H1 (cell line): ENCODE data around the gene ADAMTS14. TPM values are rescaled to one million over a fixed set of nuclear protein-coding genes. Genes with fewer than 3 reads are reported as not detected.

ENCODE experiments used
- EZH2 ChIP-seq: fragments of 200-600 bp; sonication (generic); IDR thresholded peaks from 2 replicates; pipeline ENCODE4 v1.7.1; 2012; ENCODE audit warnings: low read depth, mild to moderate bottlenecking, moderate library complexity, low read length, inconsistent platforms; ENCODE audit not compliant: severe bottlenecking
- JUN ChIP-seq: IDR thresholded peaks from 2 replicates; pipeline ENCODE4 v1.6.1; 2011; ENCODE audit warnings: low read depth, mild to moderate bottlenecking, improper control_type of control experiment, low read length
- KDM1A ChIP-seq: fragments of 200-600, 300-600 bp; sonication (generic); IDR thresholded peaks from 2 replicates; pipeline ENCODE4 v1.7.1; 2016; ENCODE audit warnings: mild to moderate bottlenecking, low read length, borderline replicate concordance
- NANOG ChIP-seq: IDR thresholded peaks from 2 replicates; pipeline ENCODE4 v1.6.1; 2011; ENCODE audit warnings: low read length, low read depth, mild to moderate bottlenecking, inconsistent platforms; ENCODE audit not compliant: insufficient read depth, poor library complexity, severe bottlenecking
- POLR2A ChIP-seq, 2 experiments: IDR thresholded peaks; 1 replicate in 1 of 2; 2 replicates in 1 of 2; pipeline ENCODE4 v1.6.1; 2011; ENCODE audit warnings: low read depth in 2 of 2, low read length in 2 of 2, mild to moderate bottlenecking in 2 of 2; ENCODE audit errors: control extremely low read depth in 1 of 2
- RBBP5 ChIP-seq: IDR thresholded peaks from 2 replicates; pipeline ENCODE4 v1.7.1; 2012; ENCODE audit warnings: low read depth, mild to moderate bottlenecking, inconsistent platforms, low read length, moderate library complexity, borderline replicate concordance
- SIN3A ChIP-seq, 2 experiments: IDR thresholded peaks in 1 of 2; conservative IDR thresholded peaks in 1 of 2; 2 replicates each; pipeline ENCODE4 v1.6.1; 2011 to 2012; ENCODE audit warnings: low read length in 2 of 2, improper control_type of control experiment in 1 of 2, low read depth in 1 of 2, mild to moderate bottlenecking in 1 of 2
- TAF1 ChIP-seq: IDR thresholded peaks from 2 replicates; pipeline ENCODE4 v1.6.1; 2011; ENCODE audit warnings: mild to moderate bottlenecking, low read depth, low read length
- TBP ChIP-seq: IDR thresholded peaks from 2 replicates; pipeline ENCODE4 v1.6.1; 2011; ENCODE audit warnings: low read depth, low read length, improper control_type of control experiment
- ZNF274 ChIP-seq: IDR thresholded peaks from 2 replicates; pipeline ENCODE4 v1.7.0; 2012; ENCODE audit warnings: low read length, borderline replicate concordance; ENCODE audit errors: extremely low read depth
- polyA plus RNA-seq, 7 experiments: library from polyadenylated mRNA; depleted of rRNA in 3 of 7; stranded (reverse) in 5 of 7; unstranded in 2 of 7; fragments of >200 nt in 5 of 7; fragments of 200-250 nt in 2 of 7; gene quantifications; 1 replicate in 5 of 7; 2 replicates in 1 of 7; 4 replicates in 1 of 7; pipeline versions ENCODE4 v1.2.1 to v1.2.3, GENCODE V29; 2011 to 2013; ENCODE audit warnings: missing spikeins in 2 of 7, mixed read lengths in 2 of 7
- total RNA-seq: library from RNA; stranded (reverse); fragmentation: NEBNext Ultra II Directional; extraction: Animal tissue kit (Norgen Biotek cat#: 25700); gene quantifications from 2 replicates; pipeline ENCODE4 v1.2.1, GENCODE V29; 2021
- TF ChIP-seq, protein P1 (sequence below): fragments of 300-600 bp; sonication (generic); IDR thresholded peaks from 2 replicates; pipeline ENCODE4 v1.7.1; 2012; ENCODE audit warnings: low read length, moderate library complexity, mild to moderate bottlenecking, inconsistent platforms; ENCODE audit not compliant: insufficient replicate concordance
- TF ChIP-seq, protein P2 (sequence below): IDR thresholded peaks from 2 replicates; pipeline ENCODE4 v1.6.1; 2012; ENCODE audit warnings: inconsistent platforms

The ADAMTS14 gene
- total and polyA plus RNA-seq, 2 of the 8 experiments (the other 6 are each of a cell fraction or from before 2014, with no cell fraction given): 2.0 to 2.3 TPM

DNA sequence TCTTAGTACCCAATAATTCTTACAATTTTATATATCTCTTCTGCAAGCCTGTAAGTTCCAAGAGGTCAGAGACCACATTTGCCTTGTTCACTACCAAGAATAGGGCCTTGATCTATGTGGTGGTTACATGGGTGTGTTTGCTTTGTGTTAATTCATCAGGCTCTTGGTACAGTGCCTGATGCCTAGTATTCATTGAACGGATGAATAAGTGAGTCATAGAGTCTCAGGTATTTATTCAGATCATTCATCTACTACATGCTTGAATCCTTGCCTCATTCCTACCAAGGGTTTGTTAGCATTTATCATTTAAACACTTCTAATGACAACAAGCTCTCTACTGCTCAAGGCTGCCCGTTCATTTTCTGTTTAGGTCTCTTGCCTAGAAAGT, 132.1 kb downstream of the ADAMTS14 start (continued):
- TF ChIP-seq, protein P1, sequence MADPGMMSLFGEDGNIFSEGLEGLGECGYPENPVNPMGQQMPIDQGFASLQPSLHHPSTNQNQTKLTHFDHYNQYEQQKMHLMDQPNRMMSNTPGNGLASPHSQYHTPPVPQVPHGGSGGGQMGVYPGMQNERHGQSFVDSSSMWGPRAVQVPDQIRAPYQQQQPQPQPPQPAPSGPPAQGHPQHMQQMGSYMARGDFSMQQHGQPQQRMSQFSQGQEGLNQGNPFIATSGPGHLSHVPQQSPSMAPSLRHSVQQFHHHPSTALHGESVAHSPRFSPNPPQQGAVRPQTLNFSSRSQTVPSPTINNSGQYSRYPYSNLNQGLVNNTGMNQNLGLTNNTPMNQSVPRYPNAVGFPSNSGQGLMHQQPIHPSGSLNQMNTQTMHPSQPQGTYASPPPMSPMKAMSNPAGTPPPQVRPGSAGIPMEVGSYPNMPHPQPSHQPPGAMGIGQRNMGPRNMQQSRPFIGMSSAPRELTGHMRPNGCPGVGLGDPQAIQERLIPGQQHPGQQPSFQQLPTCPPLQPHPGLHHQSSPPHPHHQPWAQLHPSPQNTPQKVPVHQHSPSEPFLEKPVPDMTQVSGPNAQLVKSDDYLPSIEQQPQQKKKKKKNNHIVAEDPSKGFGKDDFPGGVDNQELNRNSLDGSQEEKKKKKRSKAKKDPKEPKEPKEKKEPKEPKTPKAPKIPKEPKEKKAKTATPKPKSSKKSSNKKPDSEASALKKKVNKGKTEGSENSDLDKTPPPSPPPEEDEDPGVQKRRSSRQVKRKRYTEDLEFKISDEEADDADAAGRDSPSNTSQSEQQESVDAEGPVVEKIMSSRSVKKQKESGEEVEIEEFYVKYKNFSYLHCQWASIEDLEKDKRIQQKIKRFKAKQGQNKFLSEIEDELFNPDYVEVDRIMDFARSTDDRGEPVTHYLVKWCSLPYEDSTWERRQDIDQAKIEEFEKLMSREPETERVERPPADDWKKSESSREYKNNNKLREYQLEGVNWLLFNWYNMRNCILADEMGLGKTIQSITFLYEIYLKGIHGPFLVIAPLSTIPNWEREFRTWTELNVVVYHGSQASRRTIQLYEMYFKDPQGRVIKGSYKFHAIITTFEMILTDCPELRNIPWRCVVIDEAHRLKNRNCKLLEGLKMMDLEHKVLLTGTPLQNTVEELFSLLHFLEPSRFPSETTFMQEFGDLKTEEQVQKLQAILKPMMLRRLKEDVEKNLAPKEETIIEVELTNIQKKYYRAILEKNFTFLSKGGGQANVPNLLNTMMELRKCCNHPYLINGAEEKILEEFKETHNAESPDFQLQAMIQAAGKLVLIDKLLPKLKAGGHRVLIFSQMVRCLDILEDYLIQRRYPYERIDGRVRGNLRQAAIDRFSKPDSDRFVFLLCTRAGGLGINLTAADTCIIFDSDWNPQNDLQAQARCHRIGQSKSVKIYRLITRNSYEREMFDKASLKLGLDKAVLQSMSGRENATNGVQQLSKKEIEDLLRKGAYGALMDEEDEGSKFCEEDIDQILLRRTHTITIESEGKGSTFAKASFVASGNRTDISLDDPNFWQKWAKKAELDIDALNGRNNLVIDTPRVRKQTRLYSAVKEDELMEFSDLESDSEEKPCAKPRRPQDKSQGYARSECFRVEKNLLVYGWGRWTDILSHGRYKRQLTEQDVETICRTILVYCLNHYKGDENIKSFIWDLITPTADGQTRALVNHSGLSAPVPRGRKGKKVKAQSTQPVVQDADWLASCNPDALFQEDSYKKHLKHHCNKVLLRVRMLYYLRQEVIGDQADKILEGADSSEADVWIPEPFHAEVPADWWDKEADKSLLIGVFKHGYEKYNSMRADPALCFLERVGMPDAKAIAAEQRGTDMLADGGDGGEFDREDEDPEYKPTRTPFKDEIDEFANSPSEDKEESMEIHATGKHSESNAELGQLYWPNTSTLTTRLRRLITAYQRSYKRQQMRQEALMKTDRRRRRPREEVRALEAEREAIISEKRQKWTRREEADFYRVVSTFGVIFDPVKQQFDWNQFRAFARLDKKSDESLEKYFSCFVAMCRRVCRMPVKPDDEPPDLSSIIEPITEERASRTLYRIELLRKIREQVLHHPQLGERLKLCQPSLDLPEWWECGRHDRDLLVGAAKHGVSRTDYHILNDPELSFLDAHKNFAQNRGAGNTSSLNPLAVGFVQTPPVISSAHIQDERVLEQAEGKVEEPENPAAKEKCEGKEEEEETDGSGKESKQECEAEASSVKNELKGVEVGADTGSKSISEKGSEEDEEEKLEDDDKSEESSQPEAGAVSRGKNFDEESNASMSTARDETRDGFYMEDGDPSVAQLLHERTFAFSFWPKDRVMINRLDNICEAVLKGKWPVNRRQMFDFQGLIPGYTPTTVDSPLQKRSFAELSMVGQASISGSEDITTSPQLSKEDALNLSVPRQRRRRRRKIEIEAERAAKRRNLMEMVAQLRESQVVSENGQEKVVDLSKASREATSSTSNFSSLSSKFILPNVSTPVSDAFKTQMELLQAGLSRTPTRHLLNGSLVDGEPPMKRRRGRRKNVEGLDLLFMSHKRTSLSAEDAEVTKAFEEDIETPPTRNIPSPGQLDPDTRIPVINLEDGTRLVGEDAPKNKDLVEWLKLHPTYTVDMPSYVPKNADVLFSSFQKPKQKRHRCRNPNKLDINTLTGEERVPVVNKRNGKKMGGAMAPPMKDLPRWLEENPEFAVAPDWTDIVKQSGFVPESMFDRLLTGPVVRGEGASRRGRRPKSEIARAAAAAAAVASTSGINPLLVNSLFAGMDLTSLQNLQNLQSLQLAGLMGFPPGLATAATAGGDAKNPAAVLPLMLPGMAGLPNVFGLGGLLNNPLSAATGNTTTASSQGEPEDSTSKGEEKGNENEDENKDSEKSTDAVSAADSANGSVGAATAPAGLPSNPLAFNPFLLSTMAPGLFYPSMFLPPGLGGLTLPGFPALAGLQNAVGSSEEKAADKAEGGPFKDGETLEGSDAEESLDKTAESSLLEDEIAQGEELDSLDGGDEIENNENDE: no peak
- no peak for TF ChIP-seq TBP
- TF ChIP-seq NANOG: no peak
- TF ChIP-seq ZNF274: no peak
- TF ChIP-seq JUN: no peak
- TF ChIP-seq POLR2A (IDR thresholded peaks at IDR 0.05; ENCODE audit: control extremely low read depth in 1 of 2, low read depth in 2 of 2, low read length in 2 of 2): no peak
- no peak for TF ChIP-seq KDM1A
- no peak for TF ChIP-seq TAF1
- TF ChIP-seq, protein P2, sequence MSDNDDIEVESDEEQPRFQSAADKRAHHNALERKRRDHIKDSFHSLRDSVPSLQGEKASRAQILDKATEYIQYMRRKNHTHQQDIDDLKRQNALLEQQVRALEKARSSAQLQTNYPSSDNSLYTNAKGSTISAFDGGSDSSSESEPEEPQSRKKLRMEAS: no peak
- no peak for TF ChIP-seq EZH2
- no peak for TF ChIP-seq RBBP5
- TF ChIP-seq SIN3A (conservative IDR thresholded peaks at IDR 0.05 in 1 of 2, IDR thresholded peaks at IDR 0.05 in 1 of 2; ENCODE audit: low read depth in 1 of 2, low read length in 2 of 2): no peak
